Neural cell (in vitro differentiated cells): Measurements from ENCODE around the gene EXPH5. TPM values are rescaled to one million over a fixed set of nuclear protein-coding genes. Genes with fewer than 3 reads are reported as not detected.

Source experiments
- H2AFZ ChIP-seq: fragments of 200-600, 300-800 bp; sonication (generic), shearing (Covaris generic); 2 replicates; pipeline ENCODE4 v1.6.0; 2014; ENCODE audit warnings: low read depth, mild to moderate bottlenecking, antibody characterized with exemption, low read length, moderate library complexity
- H3F3A ChIP-seq: fragments of 200-600 bp; shearing (Covaris generic); 2 replicates; pipeline ENCODE4 v1.6.1; 2016; ENCODE audit warnings: mild to moderate bottlenecking, moderate library complexity, mixed read lengths, antibody characterized with exemption, low read length; ENCODE audit not compliant: insufficient read depth, poor library complexity, severe bottlenecking
- H3K27ac ChIP-seq: fragments of 200-600, 300-800 bp; sonication (generic), shearing (Covaris generic); 2 replicates; pipeline ENCODE4 v1.5.1; 2014; ENCODE audit warnings: mild to moderate bottlenecking, low read length, moderate library complexity
- H3K27me3 ChIP-seq: fragments of 300-800, 200-600 bp; sonication (generic), shearing (Covaris generic); 2 replicates; pipeline ENCODE4 v1.6.0; 2014; ENCODE audit warnings: mild to moderate bottlenecking, low read depth, low read length, moderate library complexity; ENCODE audit not compliant: insufficient read depth
- H3K36me3 ChIP-seq: fragments of 300-800, 200-600 bp; sonication (generic), shearing (Covaris generic); 2 replicates; pipeline ENCODE4 v1.5.1; 2014; ENCODE audit warnings: mild to moderate bottlenecking, antibody characterized with exemption, low read length, moderate library complexity; ENCODE audit not compliant: insufficient read depth
- H3K4me2 ChIP-seq: fragments of 300-800, 200-600 bp; sonication (generic), shearing (Covaris generic); 2 replicates; pipeline ENCODE4 v1.6.0; 2014; ENCODE audit warnings: mild to moderate bottlenecking, low read length
- H3K4me3 ChIP-seq: fragments of 300-800, 200-600 bp; sonication (generic), shearing (Covaris generic); 2 replicates; pipeline ENCODE4 v1.5.1; 2014; ENCODE audit warnings: mild to moderate bottlenecking, low read length, moderate library complexity
- H3K79me2 ChIP-seq: fragments of 200-600 bp; shearing (Covaris generic); replicated peaks from 2 replicates; pipeline ENCODE4 v1.6.0; 2014; ENCODE audit warnings: mild to moderate bottlenecking, low read length, moderate library complexity; ENCODE audit not compliant: insufficient read depth
- H3K9ac ChIP-seq: fragments of 300-800, 200-600 bp; sonication (generic), shearing (Covaris generic); 2 replicates; pipeline ENCODE4 v1.6.1; 2016; ENCODE audit warnings: mild to moderate bottlenecking, low read length, mixed read lengths
- H3K9me2 ChIP-seq: fragments of 200-600 bp; shearing (Covaris generic); 2 replicates; pipeline ENCODE4 v1.6.1; 2016; ENCODE audit warnings: mild to moderate bottlenecking, low read length, mixed read lengths; ENCODE audit not compliant: insufficient read depth
- H3K9me3 ChIP-seq: fragments of 200-600, 300-800 bp; sonication (generic), shearing (Covaris generic); 2 replicates; pipeline ENCODE4 v1.6.1; 2016; ENCODE audit warnings: mild to moderate bottlenecking, mixed run types, low read length, moderate library complexity, mixed read lengths
- H4K20me1 ChIP-seq: fragments of 200-600 bp; shearing (Covaris generic); 2 replicates; pipeline ENCODE4 v1.6.1; 2016; ENCODE audit warnings: mild to moderate bottlenecking, mixed run types; ENCODE audit not compliant: insufficient read depth
- CTCF ChIP-seq: fragments of 450-650 bp; IDR thresholded peaks from 2 replicates; pipeline ENCODE4 v1.5.1; 2014; ENCODE audit warnings: antibody characterized with exemption, mild to moderate bottlenecking, moderate library complexity; ENCODE audit not compliant: poor library complexity, severe bottlenecking
- EP300 ChIP-seq: fragments of 450-650 bp; conservative IDR thresholded peaks from 2 replicates; pipeline ENCODE4 v1.6.1; 2014; ENCODE audit warnings: antibody characterized with exemption, mild to moderate bottlenecking, moderate library complexity; ENCODE audit not compliant: poor library complexity, severe bottlenecking
- EZH2 ChIP-seq: fragments of 200-600, 300-800 bp; shearing (Covaris generic), sonication (generic); IDR thresholded peaks from 2 replicates; pipeline ENCODE4 v1.6.1; 2014; ENCODE audit warnings: antibody characterized with exemption, low read length, borderline replicate concordance, mild to moderate bottlenecking; ENCODE audit not compliant: insufficient read depth, poor library complexity, severe bottlenecking
- MXI1 ChIP-seq: fragments of 450-650 bp; conservative IDR thresholded peaks from 2 replicates; pipeline ENCODE4 v1.6.1; 2014; ENCODE audit warnings: antibody characterized with exemption, mild to moderate bottlenecking; ENCODE audit not compliant: poor library complexity, severe bottlenecking
- POLR2AphosphoS5 ChIP-seq: IDR thresholded peaks from 2 replicates; pipeline ENCODE4 v1.6.1; 2012
- RAD21 ChIP-seq: fragments of 450-650 bp; conservative IDR thresholded peaks from 2 replicates; pipeline ENCODE4 v1.6.1; 2014; ENCODE audit warnings: antibody characterized with exemption, mild to moderate bottlenecking, moderate library complexity
- SMC3 ChIP-seq: fragments of 450-650 bp; conservative IDR thresholded peaks from 2 replicates; pipeline ENCODE4 v1.6.1; 2014; ENCODE audit warnings: antibody characterized with exemption, mild to moderate bottlenecking, moderate library complexity; ENCODE audit not compliant: poor library complexity
- TAF1 ChIP-seq: IDR thresholded peaks from 2 replicates; pipeline ENCODE4 v1.6.1; 2012; ENCODE audit warnings: low read depth
- polyA plus RNA-seq: library from polyadenylated mRNA; depleted of rRNA; stranded (reverse); fragments of >200 nt; gene quantifications from 2 replicates; pipeline ENCODE4 v1.2.3, GENCODE V29; 2014
- TF ChIP-seq, protein P1 (sequence below): IDR thresholded peaks from 2 replicates; pipeline ENCODE4 v1.6.1; 2012; ENCODE audit warnings: borderline replicate concordance

The EXPH5 gene
- polyA plus RNA-seq, 1 donor from 2014 or later: not detected

GRCh38 chr11:108518581-108518980 is 75.0 kb downstream of the EXPH5 start:
- H3F3A ChIP-seq: no peaks in the 10 kb centered on the region
- no peak overlapping the region for H2AFZ ChIP-seq
- TF ChIP-seq MXI1 (no peak), POLR2AphosphoS5 (no peak)
- H4K20me1 ChIP-seq: no peaks in the 10 kb centered on the region
- no peaks in the 10 kb centered on the region for H3K27me3 ChIP-seq
- H3K9ac ChIP-seq: no peak overlapping the region
- H3K4me2 ChIP-seq: no peak overlapping the region
- H3K9me2 ChIP-seq: no peaks in the 10 kb centered on the region
- no peaks in the 10 kb centered on the region for H3K9me3 ChIP-seq
- no peak overlapping the region for H3K4me3 ChIP-seq
- no peak overlapping the region for H3K27ac ChIP-seq
- no peaks in the 10 kb centered on the region for H3K79me2 ChIP-seq
- no peaks in the 10 kb centered on the region for H3K36me3 ChIP-seq

GRCh38 chr11:108516125-108516524 is 77.4 kb downstream of the EXPH5 start:
- no peaks in the 10 kb centered on the region for H3F3A ChIP-seq
- H3K9ac ChIP-seq: no peak overlapping the region
- TF ChIP-seq EP300: no peak
- no peak for TF ChIP-seq TAF1
- TF ChIP-seq POLR2AphosphoS5: no peak
- no peak for TF ChIP-seq SMC3
- TF ChIP-seq MXI1: no peak
- TF ChIP-seq RAD21: no peak
- TF ChIP-seq, protein P1, sequence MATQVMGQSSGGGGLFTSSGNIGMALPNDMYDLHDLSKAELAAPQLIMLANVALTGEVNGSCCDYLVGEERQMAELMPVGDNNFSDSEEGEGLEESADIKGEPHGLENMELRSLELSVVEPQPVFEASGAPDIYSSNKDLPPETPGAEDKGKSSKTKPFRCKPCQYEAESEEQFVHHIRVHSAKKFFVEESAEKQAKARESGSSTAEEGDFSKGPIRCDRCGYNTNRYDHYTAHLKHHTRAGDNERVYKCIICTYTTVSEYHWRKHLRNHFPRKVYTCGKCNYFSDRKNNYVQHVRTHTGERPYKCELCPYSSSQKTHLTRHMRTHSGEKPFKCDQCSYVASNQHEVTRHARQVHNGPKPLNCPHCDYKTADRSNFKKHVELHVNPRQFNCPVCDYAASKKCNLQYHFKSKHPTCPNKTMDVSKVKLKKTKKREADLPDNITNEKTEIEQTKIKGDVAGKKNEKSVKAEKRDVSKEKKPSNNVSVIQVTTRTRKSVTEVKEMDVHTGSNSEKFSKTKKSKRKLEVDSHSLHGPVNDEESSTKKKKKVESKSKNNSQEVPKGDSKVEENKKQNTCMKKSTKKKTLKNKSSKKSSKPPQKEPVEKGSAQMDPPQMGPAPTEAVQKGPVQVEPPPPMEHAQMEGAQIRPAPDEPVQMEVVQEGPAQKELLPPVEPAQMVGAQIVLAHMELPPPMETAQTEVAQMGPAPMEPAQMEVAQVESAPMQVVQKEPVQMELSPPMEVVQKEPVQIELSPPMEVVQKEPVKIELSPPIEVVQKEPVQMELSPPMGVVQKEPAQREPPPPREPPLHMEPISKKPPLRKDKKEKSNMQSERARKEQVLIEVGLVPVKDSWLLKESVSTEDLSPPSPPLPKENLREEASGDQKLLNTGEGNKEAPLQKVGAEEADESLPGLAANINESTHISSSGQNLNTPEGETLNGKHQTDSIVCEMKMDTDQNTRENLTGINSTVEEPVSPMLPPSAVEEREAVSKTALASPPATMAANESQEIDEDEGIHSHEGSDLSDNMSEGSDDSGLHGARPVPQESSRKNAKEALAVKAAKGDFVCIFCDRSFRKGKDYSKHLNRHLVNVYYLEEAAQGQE: no peak
- no peak for TF ChIP-seq EZH2
- no peak for TF ChIP-seq CTCF
- H3K4me3 ChIP-seq: no peak overlapping the region
- H2AFZ ChIP-seq: no peak overlapping the region
- no peaks in the 10 kb centered on the region for H3K27me3 ChIP-seq
- no peaks in the 10 kb centered on the region for H3K9me2 ChIP-seq
- H3K36me3 ChIP-seq: no peaks in the 10 kb centered on the region
- no peaks in the 10 kb centered on the region for H3K9me3 ChIP-seq
- no peak overlapping the region for H3K27ac ChIP-seq
- no peaks in the 10 kb centered on the region for H3K79me2 ChIP-seq
- H4K20me1 ChIP-seq: no peaks in the 10 kb centered on the region
- H3K4me2 ChIP-seq: no peak overlapping the region

DNA sequence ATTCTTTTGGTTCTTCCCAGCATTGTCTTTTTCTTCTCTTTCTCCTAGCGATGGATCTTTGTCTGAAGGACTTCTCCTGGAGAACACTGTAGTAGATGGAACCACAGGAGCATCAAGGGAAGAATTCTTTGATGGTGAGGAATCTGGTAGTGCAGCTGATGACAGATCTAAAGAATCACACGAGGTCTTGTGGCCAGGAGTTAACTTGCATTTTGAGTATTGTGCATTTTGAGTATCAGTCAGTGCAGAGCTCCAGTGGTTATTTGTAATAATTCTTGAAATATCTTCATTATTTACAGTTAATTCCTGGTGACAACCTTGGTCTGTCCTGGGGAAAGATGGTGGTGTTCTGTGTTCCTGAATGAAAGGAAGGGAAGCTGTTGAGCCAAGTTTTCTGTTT is 80.9 kb downstream of the EXPH5 start:
- Histone ChIP-seq H3K79me2 (no peaks in the 10 kb centered on the region), H3K36me3 (no peaks in the 10 kb centered on the region), H3K4me2 (no peak overlapping the region), H3K4me3 (no peak overlapping the region), H3K9ac (no peak overlapping the region), H3K9me2 (no peaks in the 10 kb centered on the region), H4K20me1 (no peaks in the 10 kb centered on the region), H3K27ac (no peak overlapping the region), H3K9me3 (no peaks in the 10 kb centered on the region), H2AFZ (no peak overlapping the region), H3K27me3 (no peaks in the 10 kb centered on the region), H3F3A (no peaks in the 10 kb centered on the region)
- no peak for TF ChIP-seq EP300
- TF ChIP-seq TAF1: no peak
- no peak for TF ChIP-seq EZH2
- no peak for TF ChIP-seq CTCF
- no peak for TF ChIP-seq MXI1
- TF ChIP-seq, protein P1: no peak
- TF ChIP-seq SMC3: no peak
- TF ChIP-seq POLR2AphosphoS5: no peak
- TF ChIP-seq RAD21: no peak
